Psoas muscle (tissue), 8 donors: ENCODE results near the gene KCNQ5. TPM values are rescaled to one million over a fixed set of nuclear protein-coding genes. Genes with fewer than 3 reads are reported as not detected.

Experiments
- ATAC-seq, 4 donors: fragments of 200-7000 bp; cut with Tn5 transposase; one replicate each; pipeline ENCODE4 v1.9.1; 2020; ENCODE audit warnings: moderate library complexity in 3 of 4, mild to moderate bottlenecking in 2 of 4
- DNase-seq, 2 donors: peaks; one replicate each; pipeline ENCODE4 v3.0.0-alpha.2; 2020
- H3K27ac ChIP-seq: fragments of 200-600 bp; one replicate; pipeline ENCODE4 v1.8.0; 2022
- H3K27me3 ChIP-seq, 3 donors: fragments of 200-600 bp in 1 of 3; one replicate each; pipeline versions ENCODE4 v1.6.1 to v1.8.0; 2013 to 2022; ENCODE audit warnings: low read length in 2 of 3, mild to moderate bottlenecking in 2 of 3, moderate library complexity in 1 of 3; ENCODE audit not compliant: insufficient read depth in 3 of 3
- H3K36me3 ChIP-seq, 2 donors: fragments of 200-600 bp in 1 of 2; one replicate each; pipeline versions ENCODE4 v1.6.1 to v1.8.0; 2013 to 2022; ENCODE audit warnings: low read depth in 1 of 2, mild to moderate bottlenecking in 1 of 2, moderate library complexity in 1 of 2; ENCODE audit not compliant: insufficient read depth in 1 of 2
- H3K4me1 ChIP-seq: fragments of 200-600 bp; one replicate; pipeline ENCODE4 v1.8.0; 2022
- H3K4me3 ChIP-seq: fragments of 200-600 bp; one replicate; pipeline ENCODE4 v1.8.0; 2022; ENCODE audit warnings: mild to moderate bottlenecking
- H3K9me3 ChIP-seq: fragments of 200-600 bp; one replicate; pipeline ENCODE4 v1.8.0; 2022
- CTCF ChIP-seq: fragments of 200-600 bp; IDR thresholded peaks from one replicate; pipeline ENCODE4 v1.8.0; 2022; ENCODE audit warnings: antibody characterized with exemption
- WGBS, 3 donors: extraction: QIAGEN DNeasy Blood & Tissue Kit; methylation state at CpG; one replicate each; pipeline versions ENCODE4 v1.1.6 to v1.1.7; 2013; 5-methylcytosine and 5-hydroxymethylcytosine counted together
- intact Hi-C, 2 donors: fragments of 100-400 bp; cut with DNase I; formaldehyde crosslinking; loops; one replicate each; pipeline versions ENCODE4 v1.11.0 to v1.14.2; 2022
- polyA plus RNA-seq, 3 donors: library from polyadenylated mRNA; stranded (reverse); fragments of 200-250 nt; gene quantifications; one replicate each; pipeline ENCODE4 v1.2.3, GENCODE V29; 2013
- total RNA-seq, 4 donors: library from RNA; stranded (reverse); fragmentation: NEBNext Ultra II Directional in 2 of 4; extraction: Animal tissue kit (Norgen Biotek cat#: 25700) in 2 of 4; gene quantifications; one replicate each; pipeline versions ENCODE4 v1.2.1 to v1.2.4, GENCODE V29; 2021 to 2023
- donor health status: healthy with polysubstance abuse.
- donor health status: DM: no; HTN: no; CAD: no; lungs with moderate emphysema.
- donor health status: Bipolar disorder and iron deficiency.
- donor health status: healthy.
- donor health status: DM: yes; HTN: yes; CAD: no.
- donor health status: DM: no; HTN: no; CAD: no.
- donor health status: DM: no; HTN: no; CAD: no.
- donor health status: DM: yes; HTN: yes; CAD: no.

The KCNQ5 gene
- total and polyA plus RNA-seq, 7 donors, result 4.4 to 90.7 (median 25.7) TPM

- ATAC-seq (no peak), DNase-seq (no peak)
- H3K4me3 ChIP-seq, result no peak overlapping the region
- H3K27ac ChIP-seq, result no peak overlapping the region
- intact Hi-C loops, result no loop called here
- no peaks in the 10 kb centered on the region for H3K36me3 ChIP-seq
- no peaks in the 10 kb centered on the region for H3K27me3 ChIP-seq
- 37 to 46% (median 46%) methylated on average over 2 of the region's 2 CpGs for WGBS, 3 donors
- no peaks in the 10 kb centered on the region for H3K9me3 ChIP-seq
- no peak for TF ChIP-seq CTCF
- H3K4me1 ChIP-seq, result no peaks in the 10 kb centered on the region
Measured at GRCh38 chr6:73017476-73017875, 395.6 kb downstream of the KCNQ5 start.

GRCh38 chr6:73024598-73024997 lies 402.7 kb downstream of the KCNQ5 start:
- Histone ChIP-seq H3K4me1 (peaks cover 4% of the 10 kb centered on the region), H3K27me3 (no peaks in the 10 kb centered on the region), H3K4me3 (no peak overlapping the region), H3K36me3 (no peaks in the 10 kb centered on the region), H3K27ac (no peak overlapping the region), H3K9me3 (no peaks in the 10 kb centered on the region)
- TF ChIP-seq CTCF, result no peak
- intact Hi-C loops, result no loop called here
- 56 to 81% (median 61%) methylated on average over 1 of the region's 1 CpG for WGBS, 3 donors
- ATAC-seq, result no peak
- DNase-seq, result no peak

DNA sequence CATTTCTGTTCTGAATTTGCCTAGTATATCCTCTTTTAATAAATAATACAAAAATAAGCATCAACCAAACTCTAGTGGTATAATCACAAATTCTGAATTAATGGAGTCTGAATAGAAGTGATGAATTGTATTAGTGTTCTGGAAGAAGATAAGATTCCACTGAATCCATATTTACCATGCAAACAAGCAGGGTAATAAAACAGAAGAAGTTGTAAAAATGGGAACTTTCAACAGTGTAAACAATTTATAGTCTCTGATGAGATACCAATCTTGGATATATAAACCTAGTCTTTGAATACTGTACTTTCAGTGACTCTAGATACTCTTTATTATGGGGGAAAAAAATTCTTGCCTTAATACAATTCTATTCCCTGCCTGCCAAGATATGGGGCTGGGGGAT lies 405.8 kb downstream of the KCNQ5 start:
- no peak for TF ChIP-seq CTCF
- Histone ChIP-seq H3K36me3 (no peaks in the 10 kb centered on the region), H3K4me3 (no peak overlapping the region), H3K4me1 (peaks cover 17% of the 10 kb centered on the region), H3K9me3 (no peaks in the 10 kb centered on the region), H3K27ac (no peak overlapping the region), H3K27me3 (no peaks in the 10 kb centered on the region)
- intact Hi-C loops, result no loop called here
- no peak for DNase-seq
- ATAC-seq, result no peak

GRCh38 chr6:73028124-73028766 lies 406.4 kb downstream of the KCNQ5 start:
- Histone ChIP-seq H3K36me3 (no peaks in the 10 kb centered on the region), H3K27me3 (no peaks in the 10 kb centered on the region), H3K27ac (no peak overlapping the region), H3K4me1 (peaks cover 17% of the 10 kb centered on the region), H3K9me3 (no peaks in the 10 kb centered on the region), H3K4me3 (no peak overlapping the region)
- ATAC-seq (no peak), DNase-seq (no peak)
- intact Hi-C loops, result no loop called here
- no peak for TF ChIP-seq CTCF
- 46 to 50% (median 48%) methylated on average over 8 of the region's 8 CpGs for WGBS, 3 donors

DNA sequence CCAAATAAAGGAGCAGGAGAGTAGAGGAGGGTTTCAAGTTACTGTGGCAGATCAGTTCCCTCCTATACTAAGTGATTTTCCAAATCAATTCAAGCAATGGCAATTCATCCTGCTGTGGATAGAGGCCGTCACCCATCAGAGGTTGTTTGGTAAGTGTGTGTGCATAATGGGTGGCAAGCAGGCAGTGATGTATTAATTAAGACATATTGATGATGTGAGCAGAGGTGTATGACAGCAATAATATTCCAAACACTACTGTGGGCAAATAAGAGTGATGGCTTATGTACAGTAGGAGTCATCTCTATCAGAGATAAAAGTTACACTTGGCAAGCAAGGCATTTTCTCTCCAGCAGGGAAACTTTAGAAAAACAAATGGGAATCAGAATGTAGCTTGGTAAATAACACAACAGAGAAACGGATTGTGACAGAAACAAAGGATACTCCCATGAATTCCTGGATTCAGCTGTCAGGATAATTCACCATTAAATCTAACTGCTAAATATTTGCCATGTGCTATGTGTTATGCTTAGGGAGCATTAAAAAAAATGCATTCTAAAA lies 407.1 kb downstream of the KCNQ5 start:
- WGBS, 3 donors, result 59 to 71% (median 61%) methylated on average over 2 of the region's 2 CpGs
- H3K4me3 ChIP-seq, result no peak overlapping the region
- intact Hi-C loops, result no loop called here
- peaks cover 17% of the 10 kb centered on the region for H3K4me1 ChIP-seq
- ATAC-seq (no peak), DNase-seq (no peak)
- TF ChIP-seq CTCF, result no peak
- no peaks in the 10 kb centered on the region for H3K9me3 ChIP-seq
- no peak overlapping the region for H3K27ac ChIP-seq
- no peaks in the 10 kb centered on the region for H3K27me3 ChIP-seq
- H3K36me3 ChIP-seq, result no peaks in the 10 kb centered on the region
